ENCODE data around the gene RS1. TPM values are rescaled to one million over a fixed set of nuclear protein-coding genes. Genes with fewer than 3 reads are reported as not detected.

The RS1 gene
- total and polyA plus RNA-seq, 2 of the 4 experiments (the other 2 are of a cell fraction): not detected

- H2BK5ac ChIP-seq (ENCODE audit: low read depth, low read length, poor library complexity, severe bottlenecking): no peak overlapping the region
- dilution Hi-C loops (cut with HindIII; ENCODE audit: low sequenced_read_pairs, unreplicated experiment) (no loop called here), in situ Hi-C loops (cut with MboI; ENCODE audit: low sequenced_read_pairs) (loop anchor here (10.0 kb wide), 1 partner anchor 257 kb away; the partner anchor contains the start of gene CDKL5), intact Hi-C loops (cut with micrococcal nuclease) (no loop called here)
- no peaks in the 10 kb centered on the region for H3K36me3 ChIP-seq (ENCODE audit: control insufficient read depth, insufficient read depth, low read length)
- no peak overlapping the region for H2AK9ac ChIP-seq (replicated peaks; ENCODE audit: low read depth, low read length, poor library complexity)
- H2BK120ac ChIP-seq (ENCODE audit: low read depth, low read length): no peak overlapping the region
- H2BK15ac ChIP-seq (ENCODE audit: low read depth, low read length): no peak overlapping the region
- no peak overlapping the region for H3K27ac ChIP-seq (ENCODE audit: insufficient read depth, low read length)
- no peaks in the 10 kb centered on the region for H4K20me1 ChIP-seq (ENCODE audit: insufficient read depth, low read length)
- no peaks in the 10 kb centered on the region; the same call in 1 of the 2 replicates for H3K9me3 ChIP-seq (ENCODE audit: control insufficient read depth, insufficient read depth, low read length)
- H3K9ac ChIP-seq (ENCODE audit: low read depth, low read length): no peak overlapping the region
- no peak for ATAC-seq (ENCODE audit: low read depth)
- H3K14ac ChIP-seq (replicated peaks; ENCODE audit: low read depth, low read length): no peak overlapping the region
- BruUV-seq (replicated peaks): no TSS peak
- DNase-seq: no peak
- H3K4me1 ChIP-seq (ENCODE audit: control insufficient read depth, insufficient read depth, low read length): no peaks in the 10 kb centered on the region
- no peak overlapping the region for H3K4me3 ChIP-seq (ENCODE audit: insufficient read depth, low read depth, low read length)
- H2AK5ac ChIP-seq (ENCODE audit: low read depth, low read length): no peak overlapping the region
- H3K56ac ChIP-seq (ENCODE audit: extremely low read depth, insufficient read depth, low read length): no peak overlapping the region
- no CpG with 5 or more reads among the region's 6 CpGs for WGBS, 2 experiments (ENCODE audit: extremely low coverage in 2 of 2, insufficient read length in 1 of 2)
- no peak overlapping the region for H4K8ac ChIP-seq (ENCODE audit: low read depth in 2 of 2, low read length in 2 of 2)
- H3K27me3 ChIP-seq (ENCODE audit: control insufficient read depth, insufficient read depth, low read length): no peaks in the 10 kb centered on the region
- no peak overlapping the region for H3K4ac ChIP-seq (ENCODE audit: low read depth, low read length)
- H3K18ac ChIP-seq (ENCODE audit: low read depth, low read length): no peak overlapping the region
- H3K79me1 ChIP-seq (ENCODE audit: low read depth in 1 of 2, low read length in 2 of 2): no peaks in the 10 kb centered on the region
- H3K4me2 ChIP-seq (ENCODE audit: low read depth, low read length): no peak overlapping the region
- POLR2A ChIA-PET (ENCODE audit: unreplicated experiment): no interaction called here
- CTCF ChIA-PET: no interaction called here
- no peak overlapping the region for H2BK20ac ChIP-seq (ENCODE audit: low read depth, low read length)
- no peak overlapping the region for H3K23ac ChIP-seq (ENCODE audit: low read depth, low read length)
- TF ChIP-seq ELK1 (IDR thresholded peaks at IDR 0.05; ENCODE audit: borderline replicate concordance, low read depth, low read length): no peak
- no peak for TF ChIP-seq NFE2L2 (IDR thresholded peaks at IDR 0.05; ENCODE audit: low read depth, low read length)
- TF ChIP-seq RAD21 (IDR thresholded peaks at IDR 0.05; ENCODE audit: low read length): no peak
- no peak for TF ChIP-seq RCOR1 (IDR thresholded peaks at IDR 0.05; ENCODE audit: insufficient replicate concordance, low read length)
- TF ChIP-seq USF2 (IDR thresholded peaks at IDR 0.05; ENCODE audit: low read depth, low read length): no peak
- TF ChIP-seq SMC3 (IDR thresholded peaks at IDR 0.05; ENCODE audit: low read depth, low read length): no peak
- TF ChIP-seq RFX5 (IDR thresholded peaks at IDR 0.05; ENCODE audit: low read depth, low read length): no peak
- no peak for TF ChIP-seq POLR2A (IDR thresholded peaks at IDR 0.05; ENCODE audit: low read depth, low read length)
- TF ChIP-seq CTCF (conservative IDR thresholded peaks at IDR 0.05; ENCODE audit: low read depth, low read length): no peak
- TF ChIP-seq CEBPB (IDR thresholded peaks at IDR 0.05; ENCODE audit: low read depth, low read length): no peak
- no peak for TF ChIP-seq CHD1 (IDR thresholded peaks at IDR 0.05; ENCODE audit: low read depth, low read length)
- no peak for TF ChIP-seq MXI1 (IDR thresholded peaks at IDR 0.05; ENCODE audit: borderline replicate concordance, low read depth, low read length)
- TF ChIP-seq BHLHE40 (IDR thresholded peaks at IDR 0.05; ENCODE audit: low read depth, low read length): no peak
- no peak for TF ChIP-seq MAZ (IDR thresholded peaks at IDR 0.05; ENCODE audit: borderline replicate concordance, low read depth, low read length)
- TF ChIP-seq FOS (IDR thresholded peaks at IDR 0.05; ENCODE audit: low read depth, low read length): no peak
- TF ChIP-seq MAFK (IDR thresholded peaks at IDR 0.05; ENCODE audit: low read depth, low read length): no peak
- no peaks in the 10 kb centered on the region for H3K9me1 ChIP-seq (ENCODE audit: insufficient read depth, low read length)
- no peak overlapping the region for H4K5ac ChIP-seq (ENCODE audit: low read depth, low read length)
- H4K91ac ChIP-seq (ENCODE audit: insufficient read depth, low read depth, low read length): no peak overlapping the region
- H2AFZ ChIP-seq (replicated peaks; ENCODE audit: low read length, poor library complexity): no peak overlapping the region
Observed at GRCh38 chrX:18681996-18682395, 10.1 kb upstream of the RS1 start.

Data from IMR-90 (cell line).